Measurements from ENCODE around the gene PARVG.

PARVG gene

GRCh38 chr22:44184006-44184405, 3.3 kb downstream of the PARVG start:
- TF ChIP-seq Cebpa-rat (IDR thresholded peaks at IDR 0.05) = no peak

GRCh38 chr22:44185237-44186120, 4.8 kb downstream of the PARVG start:
- Histone ChIP-seq H3K4me2 (peak overlapping the region in 2 of 11 experiments; percentile 9 to 22; a peak in 1 of 22 replicates), H3K27ac (no peak overlapping the region), H3K36me3 (peaks cover 0 to 46% (median 28%) of the 10 kb centered on the region in 11 experiments; a peak in 18 of 22 replicates), H3K4me1 (peaks cover 56 to 88% (median 75%) of the 10 kb centered on the region in 10 experiments), H3K9me3 (replicated peaks in 1 of 11) (no peaks in the 10 kb centered on the region), H4K20me1 (peaks cover 14 to 78% (median 72%) of the 10 kb centered on the region in 11 experiments; a peak in 21 of 22 replicates), H3K27me3 (peaks cover 8 to 21% (median 14%) of the 10 kb centered on the region in 11 experiments; a peak in 21 of 22 replicates), H3K4me3 (no peak overlapping the region), H3K9ac (no peak overlapping the region)
- TF ChIP-seq Cebpa-rat (IDR thresholded peaks at IDR 0.05) = no peak

More at GRCh38 chr22:44184006-44184405, 3.3 kb downstream of the PARVG start:
- H3K9ac ChIP-seq = no peak overlapping the region; a peak in 1 of 22 replicates
- peaks cover 54 to 88% (median 73%) of the 10 kb centered on the region in 10 experiments for H3K4me1 ChIP-seq
- H3K9me3 ChIP-seq (replicated peaks in 1 of 11) = no peaks in the 10 kb centered on the region
- peaks cover 14 to 64% (median 61%) of the 10 kb centered on the region in 11 experiments; a peak in 21 of 22 replicates for H4K20me1 ChIP-seq
- no peak overlapping the region for H3K27ac ChIP-seq
- peaks cover 0 to 16% (median 1%) of the 10 kb centered on the region in 11 experiments; a peak in 11 of 22 replicates for H3K27me3 ChIP-seq
- peak overlapping the region; percentile 90 to 100 (median 98) for H3K4me2 ChIP-seq
- H3K36me3 ChIP-seq = peaks cover 0 to 46% (median 28%) of the 10 kb centered on the region in 11 experiments; a peak in 18 of 22 replicates
- peak overlapping the region in 4 of 10 experiments; percentile 76 to 89 (median 78); a peak in 3 of 20 replicates for H3K4me3 ChIP-seq

- H3K36me3 ChIP-seq = peaks cover 0 to 46% (median 28%) of the 10 kb centered on the region in 11 experiments; a peak in 18 of 22 replicates
- no peak overlapping the region for H3K27ac ChIP-seq
- peak overlapping the region in 6 of 11 experiments; percentile 3 to 32 (median 10); a peak in 4 of 22 replicates for H3K4me2 ChIP-seq
- H4K20me1 ChIP-seq = peaks cover 14 to 85% (median 78%) of the 10 kb centered on the region in 11 experiments; a peak in 21 of 22 replicates
- no peak overlapping the region; a peak in 1 of 22 replicates for H3K9ac ChIP-seq
- H3K9me3 ChIP-seq (replicated peaks in 1 of 11) = no peaks in the 10 kb centered on the region
- no peak for TF ChIP-seq Cebpa-rat (IDR thresholded peaks at IDR 0.05)
- no peak overlapping the region for H3K4me3 ChIP-seq
- peaks cover 56 to 88% (median 75%) of the 10 kb centered on the region in 10 experiments for H3K4me1 ChIP-seq
- peaks cover 11 to 21% (median 15%) of the 10 kb centered on the region in 11 experiments; a peak in 21 of 22 replicates for H3K27me3 ChIP-seq
These were observed 5.4 kb downstream of the PARVG start for GRCh38 chr22:44186121-44186510.

GRCh38 chr22:44186737-44187136, 6.0 kb downstream of the PARVG start:
- H3K9ac ChIP-seq = no peak overlapping the region
- TF ChIP-seq Cebpa-rat (IDR thresholded peaks at IDR 0.05) = no peak
- H4K20me1 ChIP-seq = peaks cover 14 to 91% (median 79%) of the 10 kb centered on the region in 11 experiments; a peak in 21 of 22 replicates
- no peak overlapping the region for H3K4me3 ChIP-seq
- H3K9me3 ChIP-seq (replicated peaks in 1 of 11) = no peaks in the 10 kb centered on the region
- H3K36me3 ChIP-seq = peaks cover 0 to 48% (median 28%) of the 10 kb centered on the region in 11 experiments; a peak in 18 of 22 replicates
- H3K4me1 ChIP-seq = peaks cover 58 to 94% (median 75%) of the 10 kb centered on the region in 10 experiments
- no peak overlapping the region for H3K27ac ChIP-seq
- peaks cover 11 to 21% (median 15%) of the 10 kb centered on the region in 11 experiments; a peak in 21 of 22 replicates for H3K27me3 ChIP-seq
- peak overlapping the region in 8 of 11 experiments; percentile 2 to 32 (median 16); a peak in 8 of 22 replicates for H3K4me2 ChIP-seq

GRCh38 chr22:44187652-44188230, 7.0 kb downstream of the PARVG start:
- peaks cover 15 to 27% (median 18%) of the 10 kb centered on the region in 11 experiments; a peak in 21 of 22 replicates for H3K27me3 ChIP-seq
- TF ChIP-seq Cebpa-rat (IDR thresholded peaks at IDR 0.05) = no peak
- peaks cover 0 to 7% (median 0%) of the 10 kb centered on the region in 11 experiments; a peak in 1 of 22 replicates for H3K9me3 ChIP-seq (replicated peaks in 1 of 11)
- peak overlapping the region in 9 of 11 experiments; percentile 64 to 88 (median 78); a peak in 15 of 22 replicates for H3K4me2 ChIP-seq
- peaks cover 14 to 100% (median 86%) of the 10 kb centered on the region in 11 experiments; a peak in 21 of 22 replicates for H4K20me1 ChIP-seq
- peaks cover 0 to 59% (median 36%) of the 10 kb centered on the region in 11 experiments; a peak in 18 of 22 replicates for H3K36me3 ChIP-seq
- no peak overlapping the region for H3K4me3 ChIP-seq
- no peak overlapping the region for H3K9ac ChIP-seq
- H3K4me1 ChIP-seq = peaks cover 62 to 96% (median 75%) of the 10 kb centered on the region in 10 experiments
- no peak overlapping the region for H3K27ac ChIP-seq

- no peak overlapping the region for H3K27ac ChIP-seq
- peak overlapping the region in 10 of 11 experiments; percentile 31 to 88 (median 74); a peak in 19 of 22 replicates for H3K4me2 ChIP-seq
- no peak overlapping the region for H3K9ac ChIP-seq
- H3K36me3 ChIP-seq = peaks cover 0 to 58% (median 35%) of the 10 kb centered on the region in 11 experiments; a peak in 18 of 22 replicates
- H3K27me3 ChIP-seq = peaks cover 15 to 27% (median 21%) of the 10 kb centered on the region in 11 experiments; a peak in 21 of 22 replicates
- peaks cover 61 to 96% (median 75%) of the 10 kb centered on the region in 10 experiments for H3K4me1 ChIP-seq
- peaks cover 0 to 7% (median 0%) of the 10 kb centered on the region in 11 experiments; a peak in 1 of 22 replicates for H3K9me3 ChIP-seq (replicated peaks in 1 of 11)
- H4K20me1 ChIP-seq = peaks cover 14 to 100% (median 84%) of the 10 kb centered on the region in 11 experiments; a peak in 21 of 22 replicates
- no peak for TF ChIP-seq Cebpa-rat (IDR thresholded peaks at IDR 0.05)
- H3K4me3 ChIP-seq = no peak overlapping the region
These were observed 7.6 kb downstream of the PARVG start for GRCh38 chr22:44188316-44188715.

- peaks cover 15 to 33% (median 24%) of the 10 kb centered on the region in 11 experiments; a peak in 21 of 22 replicates for H3K27me3 ChIP-seq
- no peak overlapping the region for H3K4me3 ChIP-seq
- H3K4me2 ChIP-seq = peak overlapping the region; percentile 1 to 88 (median 71); a peak in 18 of 22 replicates
- H3K4me1 ChIP-seq = peaks cover 53 to 96% (median 75%) of the 10 kb centered on the region in 10 experiments
- H3K36me3 ChIP-seq = peaks cover 0 to 55% (median 29%) of the 10 kb centered on the region in 11 experiments; a peak in 18 of 22 replicates
- H3K27ac ChIP-seq = no peak overlapping the region
- peaks cover 14 to 100% (median 83%) of the 10 kb centered on the region in 11 experiments; a peak in 21 of 22 replicates for H4K20me1 ChIP-seq
- H3K9ac ChIP-seq = 0 out of 22 replicates have a peak overlapping the region, but pooled peaks of 1 of the 11 experiments have one; percentile 2
- no peak for TF ChIP-seq Cebpa-rat (IDR thresholded peaks at IDR 0.05)
- peaks cover 0 to 7% (median 0%) of the 10 kb centered on the region in 11 experiments; a peak in 1 of 22 replicates for H3K9me3 ChIP-seq (replicated peaks in 1 of 11)
These were observed 8.4 kb downstream of the PARVG start for GRCh38 chr22:44188986-44189630.

All from BLaER1 treated with 17β-estradiol and CSF1 and Interleukin-3, amounts not matched to agents 10 nM and 100 nM (cell line).